GM12891 (cell line): ENCODE results near the gene TNFRSF6B.

Experiments used
- PAX5 ChIP-seq: IDR thresholded peaks from 2 replicates; pipeline ENCODE4 v1.6.1; 2011; ENCODE audit warnings: low read length, moderate library complexity, mild to moderate bottlenecking; ENCODE audit not compliant: insufficient read depth, severe bottlenecking
- POLR2A ChIP-seq: IDR thresholded peaks from 2 replicates; pipeline ENCODE4 v1.6.1; 2011; ENCODE audit warnings: low read depth, low read length, control low read depth
- POLR2AphosphoS5 ChIP-seq: IDR thresholded peaks from 2 replicates; pipeline ENCODE4 v1.6.1; 2011; ENCODE audit warnings: low read depth, low read length, control low read depth
- TAF1 ChIP-seq: IDR thresholded peaks from 2 replicates; pipeline ENCODE4 v1.6.1; 2011; ENCODE audit warnings: low read depth, low read length, control low read depth

GRCh38 chr20:63656451-63656850 lies 40.0 kb upstream of the TNFRSF6B start:
- TF ChIP-seq TAF1: no peak
- no peak for TF ChIP-seq POLR2A
- no peak for TF ChIP-seq POLR2AphosphoS5
- TF ChIP-seq PAX5: no peak
